NCI-H524 (cell line): ENCODE measurements around the gene CFAP46.
A peak's percentile ranks its signal among the peaks of the same experiment; 100 is the strongest.

Experiments used
- DNase-seq, 2 experiments: peaks; one replicate each; lab custom pipeline; 2025; lab: John Stamatoyannopoulos, UW

The CFAP46 gene

DNA sequence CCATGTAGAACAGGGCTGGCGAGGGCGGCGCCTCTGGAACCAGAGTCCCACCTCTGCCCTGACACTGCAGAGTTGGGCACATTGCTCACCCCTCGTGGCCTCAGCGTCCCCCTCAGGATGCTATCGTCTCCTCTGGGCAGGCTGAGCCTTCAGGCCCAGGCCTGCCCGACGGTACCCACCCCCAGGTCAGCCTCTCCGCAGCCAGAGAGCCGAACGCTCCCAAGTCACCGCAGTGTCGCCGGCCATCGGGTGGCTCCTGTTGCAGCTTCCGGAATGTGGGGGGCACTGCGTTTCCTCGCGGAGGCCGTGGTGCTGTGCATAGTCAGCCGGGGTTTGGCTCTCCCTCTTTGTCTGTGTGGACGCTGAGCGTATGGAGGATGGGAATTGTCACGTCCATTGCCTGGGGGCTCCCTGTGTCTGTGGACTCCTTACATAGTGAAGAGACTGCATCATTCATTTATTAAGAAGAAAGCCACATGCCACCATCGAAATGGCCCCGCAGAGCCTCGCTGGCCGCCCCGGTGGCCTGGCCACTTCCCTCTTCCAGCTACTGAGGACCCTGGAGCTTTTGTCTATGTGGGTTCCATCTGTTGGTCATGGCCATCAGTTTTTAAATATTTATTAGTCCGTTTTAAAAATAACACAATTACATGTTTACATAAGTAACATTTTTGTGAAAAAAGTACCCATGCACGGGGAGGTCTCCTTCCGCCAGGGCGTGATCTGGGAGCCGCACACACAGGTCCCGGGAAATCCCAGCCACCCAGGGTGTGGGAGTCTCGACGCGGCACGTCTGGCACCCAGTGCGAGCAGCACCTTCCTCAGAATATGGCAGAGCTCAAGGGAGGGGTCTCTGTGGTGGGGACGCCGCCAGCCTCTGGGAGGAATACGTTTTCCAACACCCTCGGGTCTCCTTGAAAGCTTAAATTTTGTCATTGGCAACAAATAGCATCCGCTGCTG, 172.0 kb downstream of the CFAP46 start:
- no peak for DNase-seq

GRCh38 chr10:132768346-132769248, 173.8 kb downstream of the CFAP46 start:
- no peak for DNase-seq

GRCh38 chr10:132766291-132766690, 176.1 kb downstream of the CFAP46 start:
- no peak for DNase-seq

GRCh38 chr10:132765435-132765834, 176.9 kb downstream of the CFAP46 start:
- DNase-seq, result peak; percentile 26 to 41

GRCh38 chr10:132764108-132764507, 178.3 kb downstream of the CFAP46 start:
- DNase-seq, result no peak

GRCh38 chr10:132763545-132763944, 178.8 kb downstream of the CFAP46 start:
- no peak for DNase-seq

DNA sequence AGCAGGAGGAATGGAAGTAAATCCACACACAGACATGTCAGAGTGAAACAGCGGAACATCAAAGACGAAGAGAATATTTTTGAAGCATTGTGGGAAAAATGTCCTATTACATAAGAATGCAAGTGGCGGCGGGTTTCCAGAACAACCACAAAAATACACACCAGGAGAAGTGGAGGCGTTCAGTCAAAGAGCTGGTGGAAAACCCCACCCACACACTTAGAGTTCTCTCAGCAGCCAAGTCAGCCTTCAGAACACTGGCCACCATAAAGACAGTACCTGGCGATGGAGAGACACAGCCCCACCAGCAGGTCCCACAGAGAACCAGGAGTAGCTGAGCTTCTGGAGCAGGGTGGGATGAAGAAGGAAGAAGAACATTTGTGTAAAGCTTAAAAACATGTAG, 180.1 kb downstream of the CFAP46 start:
- no peak for DNase-seq

DNA sequence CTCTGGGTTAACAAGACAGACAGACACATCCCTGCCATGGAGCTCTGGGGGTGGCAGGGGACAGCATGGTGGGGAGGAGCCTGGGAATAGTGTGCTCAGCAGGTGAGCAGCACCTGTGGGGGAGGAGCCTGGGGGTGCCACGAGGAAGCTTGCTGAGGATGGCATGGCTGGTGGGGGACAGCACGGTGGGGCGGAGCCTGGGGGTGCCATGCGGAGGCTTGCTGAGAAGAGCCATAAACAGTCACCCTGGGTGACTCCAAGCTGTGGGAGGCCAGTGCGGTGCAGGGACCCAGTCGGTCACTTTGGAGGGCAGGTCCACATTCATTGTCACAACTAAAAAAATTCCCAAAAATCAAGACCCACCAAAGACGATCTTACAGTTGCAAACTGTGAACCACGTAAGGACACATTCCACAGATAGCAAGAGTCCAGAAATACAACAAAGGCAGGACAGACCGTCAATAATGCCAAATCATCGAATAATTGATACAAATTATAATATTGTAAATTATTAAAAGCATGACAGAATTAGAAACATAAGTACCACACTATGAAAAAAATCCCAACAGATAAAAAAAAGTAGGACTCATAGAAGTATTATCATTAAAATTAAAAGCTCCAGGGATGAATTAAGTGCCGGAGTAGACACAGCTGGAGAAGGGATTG, 180.8 kb downstream of the CFAP46 start:
- no peak for DNase-seq

DNA sequence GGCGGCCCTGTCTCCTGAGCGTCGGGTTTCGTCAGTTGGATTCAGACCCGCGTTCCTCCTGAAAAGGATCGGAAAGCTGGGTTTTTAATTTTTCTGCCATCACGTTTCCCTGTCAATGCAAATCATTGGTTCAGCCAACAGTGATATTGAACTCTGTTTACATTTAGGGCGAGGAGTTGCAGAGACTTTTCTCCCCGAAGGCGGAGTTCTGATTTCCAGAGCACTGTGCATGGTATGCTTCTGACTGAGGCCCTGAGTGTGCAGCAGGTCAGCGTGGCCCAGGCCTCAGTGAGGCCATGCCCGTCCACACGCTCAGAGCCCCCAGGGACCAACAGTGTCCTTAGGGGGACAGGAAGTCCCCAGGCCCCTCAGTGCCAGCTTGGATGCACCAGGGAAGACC, 183.5 kb downstream of the CFAP46 start:
- no peak for DNase-seq
